Measurements from ENCODE around the gene COX10. TPM values are rescaled to one million over a fixed set of nuclear protein-coding genes. Genes with fewer than 3 reads are reported as not detected.

The COX10 gene
- total RNA-seq, 2 experiments from 2014 or later, result 21.1 to 24.9 TPM

DNA sequence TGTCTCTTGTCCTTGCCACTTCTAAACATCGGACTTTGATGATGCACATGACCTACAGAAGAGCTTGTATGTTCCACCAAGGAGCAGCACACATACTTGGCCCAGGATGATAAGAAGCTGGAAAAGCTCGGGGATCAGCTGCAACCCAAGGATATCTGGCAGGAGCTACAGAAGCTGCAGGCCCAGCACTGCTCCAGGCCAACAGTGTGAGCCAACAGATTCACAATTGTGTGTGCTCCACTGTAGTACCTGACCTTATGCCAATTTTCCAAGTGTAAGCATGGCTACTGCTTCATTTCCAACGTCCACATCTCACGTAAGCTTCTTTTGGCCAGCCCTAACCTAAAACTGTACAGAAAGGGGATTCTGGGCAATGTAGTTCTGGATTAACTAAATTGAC is 83.4 kb downstream of the COX10 start:
- H3K36me3 ChIP-seq (ENCODE audit: insufficient read depth, low read length), result 0 out of 2 replicates have a peak, but pooled peaks cover 3% of the 10 kb centered on the region
- no peak overlapping the region for H3K4me2 ChIP-seq (ENCODE audit: low read length)
- no peak overlapping the region for H3K27ac ChIP-seq (ENCODE audit: low read depth, low read length, poor library complexity, severe bottlenecking)
- ChIA-PET POLR2A (no interaction called here), CTCF (ENCODE audit: unreplicated experiment) (no interaction called here)
- H3K9me2 ChIP-seq (ENCODE audit: insufficient read depth, low read length), result no peaks in the 10 kb centered on the region
- no peak overlapping the region for H3K4me3 ChIP-seq (ENCODE audit: low read depth, low read length, poor library complexity, severe bottlenecking)
- intact Hi-C loops (cut with micrococcal nuclease; ENCODE audit: unreplicated experiment), result no loop called here
- no peaks in the 10 kb centered on the region for H3K79me2 ChIP-seq (ENCODE audit: insufficient read depth, low read depth, low read length)
- no peaks in the 10 kb centered on the region for H3K4me1 ChIP-seq (ENCODE audit: insufficient read depth, low read length, poor library complexity, severe bottlenecking)
- no peak overlapping the region for H2AFZ ChIP-seq (ENCODE audit: low read length)
- DNase-seq (ENCODE audit: low spot score), result no peak
- no TSS peak for BruUV-seq (replicated peaks)
- no peaks in the 10 kb centered on the region for H4K20me1 ChIP-seq (ENCODE audit: insufficient read depth, low read length)
- no peaks in the 10 kb centered on the region for H3K9me3 ChIP-seq (ENCODE audit: low read length)
- TF ChIP-seq, protein P1, sequence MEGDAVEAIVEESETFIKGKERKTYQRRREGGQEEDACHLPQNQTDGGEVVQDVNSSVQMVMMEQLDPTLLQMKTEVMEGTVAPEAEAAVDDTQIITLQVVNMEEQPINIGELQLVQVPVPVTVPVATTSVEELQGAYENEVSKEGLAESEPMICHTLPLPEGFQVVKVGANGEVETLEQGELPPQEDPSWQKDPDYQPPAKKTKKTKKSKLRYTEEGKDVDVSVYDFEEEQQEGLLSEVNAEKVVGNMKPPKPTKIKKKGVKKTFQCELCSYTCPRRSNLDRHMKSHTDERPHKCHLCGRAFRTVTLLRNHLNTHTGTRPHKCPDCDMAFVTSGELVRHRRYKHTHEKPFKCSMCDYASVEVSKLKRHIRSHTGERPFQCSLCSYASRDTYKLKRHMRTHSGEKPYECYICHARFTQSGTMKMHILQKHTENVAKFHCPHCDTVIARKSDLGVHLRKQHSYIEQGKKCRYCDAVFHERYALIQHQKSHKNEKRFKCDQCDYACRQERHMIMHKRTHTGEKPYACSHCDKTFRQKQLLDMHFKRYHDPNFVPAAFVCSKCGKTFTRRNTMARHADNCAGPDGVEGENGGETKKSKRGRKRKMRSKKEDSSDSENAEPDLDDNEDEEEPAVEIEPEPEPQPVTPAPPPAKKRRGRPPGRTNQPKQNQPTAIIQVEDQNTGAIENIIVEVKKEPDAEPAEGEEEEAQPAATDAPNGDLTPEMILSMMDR (conservative IDR thresholded peaks at IDR 0.05; ENCODE audit: low read length), result no peak
- TF ChIP-seq EZH2phosphoT487 (IDR thresholded peaks at IDR 0.05; ENCODE audit: borderline replicate concordance, low read depth, low read length), result no peak

DNA sequence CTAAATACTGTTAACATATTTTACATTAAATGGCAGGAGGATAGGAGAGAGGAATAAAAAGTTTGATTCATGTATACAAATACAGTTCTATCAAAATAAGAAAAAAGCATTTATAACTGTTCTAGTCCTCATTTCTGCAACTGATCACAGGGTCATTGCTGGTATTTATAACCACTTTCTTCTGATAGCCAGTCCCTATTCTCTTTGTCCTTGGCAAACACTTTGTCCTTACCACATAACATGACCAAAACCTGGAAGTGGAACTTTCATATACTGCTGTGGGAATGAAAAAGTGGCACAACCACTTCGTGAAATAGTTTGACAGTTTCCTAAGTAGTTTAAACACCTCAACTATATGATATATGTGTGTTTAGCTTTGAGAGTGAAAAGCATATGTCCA is 84.1 kb downstream of the COX10 start:
- DNase-seq (ENCODE audit: low spot score), result no peak
- Histone ChIP-seq H2AFZ (ENCODE audit: low read length) (no peak overlapping the region), H3K9me3 (ENCODE audit: low read length) (no peaks in the 10 kb centered on the region), H3K27ac (ENCODE audit: low read depth, low read length, poor library complexity, severe bottlenecking) (no peak overlapping the region), H3K36me3 (ENCODE audit: insufficient read depth, low read length) (0 out of 2 replicates have a peak, but pooled peaks cover 3% of the 10 kb centered on the region), H3K4me3 (ENCODE audit: low read depth, low read length, poor library complexity, severe bottlenecking) (no peak overlapping the region), H3K9me2 (ENCODE audit: insufficient read depth, low read length) (no peaks in the 10 kb centered on the region), H3K79me2 (ENCODE audit: insufficient read depth, low read depth, low read length) (no peaks in the 10 kb centered on the region), H3K4me1 (ENCODE audit: insufficient read depth, low read length, poor library complexity, severe bottlenecking) (no peaks in the 10 kb centered on the region), H3K4me2 (ENCODE audit: low read length) (no peak overlapping the region), H4K20me1 (ENCODE audit: insufficient read depth, low read length) (no peaks in the 10 kb centered on the region)
- ChIA-PET POLR2A (no interaction called here), CTCF (ENCODE audit: unreplicated experiment) (no interaction called here)
- BruUV-seq (replicated peaks), result no TSS peak
- TF ChIP-seq, protein P1 (conservative IDR thresholded peaks at IDR 0.05; ENCODE audit: low read length), result no peak
- no peak for TF ChIP-seq EZH2phosphoT487 (IDR thresholded peaks at IDR 0.05; ENCODE audit: borderline replicate concordance, low read depth, low read length)
- intact Hi-C loops (cut with micrococcal nuclease; ENCODE audit: unreplicated experiment), result no loop called here

DNA sequence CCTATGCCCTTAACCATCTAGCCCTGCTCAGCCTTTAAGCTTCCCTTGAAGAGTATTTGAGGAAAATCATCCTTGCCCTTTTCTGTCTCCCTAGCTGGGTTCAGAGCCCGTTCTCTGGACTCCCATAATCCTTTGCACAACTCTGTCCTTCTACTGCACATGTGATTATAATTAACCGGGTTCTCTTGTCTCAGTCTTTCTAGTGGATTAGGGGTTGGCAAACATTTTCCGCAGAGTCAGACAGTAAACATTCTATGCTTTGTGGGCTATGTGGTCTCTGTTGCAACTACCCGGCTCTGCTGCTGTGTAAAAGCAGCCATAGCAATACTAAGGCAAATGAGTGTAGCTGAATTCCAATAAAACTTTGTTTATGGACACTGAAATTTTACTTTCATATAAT is 87.4 kb downstream of the COX10 start:
- CTCF ChIA-PET (ENCODE audit: unreplicated experiment), result no interaction called here
- BruUV-seq (replicated peaks), result no TSS peak
- Histone ChIP-seq H3K4me3 (ENCODE audit: low read depth, low read length, poor library complexity, severe bottlenecking) (no peak overlapping the region), H3K27ac (ENCODE audit: low read depth, low read length, poor library complexity, severe bottlenecking) (no peak overlapping the region), H3K4me1 (ENCODE audit: insufficient read depth, low read length, poor library complexity, severe bottlenecking) (no peaks in the 10 kb centered on the region), H3K9me3 (ENCODE audit: low read length) (no peaks in the 10 kb centered on the region), H4K20me1 (ENCODE audit: insufficient read depth, low read length) (no peaks in the 10 kb centered on the region), H3K79me2 (ENCODE audit: insufficient read depth, low read depth, low read length) (no peaks in the 10 kb centered on the region), H2AFZ (ENCODE audit: low read length) (no peak overlapping the region), H3K36me3 (ENCODE audit: insufficient read depth, low read length) (peaks cover 10% of the 10 kb centered on the region; the same call in 1 of the 2 replicates), H3K9me2 (ENCODE audit: insufficient read depth, low read length) (no peaks in the 10 kb centered on the region), H3K4me2 (ENCODE audit: low read length) (no peak overlapping the region)
- no peak for DNase-seq (ENCODE audit: low spot score)
- TF ChIP-seq, protein P1 (conservative IDR thresholded peaks at IDR 0.05; ENCODE audit: low read length), result no peak
- POLR2A ChIA-PET, result no interaction called here
- intact Hi-C loops (cut with micrococcal nuclease; ENCODE audit: unreplicated experiment), result no loop called here

Measured in OCI-LY7 (cell line).